Endodermal cell (in vitro differentiated cells): ENCODE data around the gene LMBR1. TPM values are rescaled to one million over a fixed set of nuclear protein-coding genes. Genes with fewer than 3 reads are reported as not detected.
"Not testable (repeated sequence)": the region's sequence is repeated elsewhere in the genome, so short reads cannot be mapped to it uniquely, and the experiment has no call there.

Experiments
- DNase-seq: peaks from one replicate; pipeline ENCODE4 v3.0.0-alpha.2; 2017
- H3K27ac ChIP-seq: 2 replicates; pipeline ENCODE4 v1.5.1; 2013; ENCODE audit warnings: mild to moderate bottlenecking, low read depth, low read length, moderate library complexity
- H3K27me3 ChIP-seq: 2 replicates; pipeline ENCODE4 v1.6.1; 2013; ENCODE audit warnings: mild to moderate bottlenecking, low read length, moderate library complexity; ENCODE audit not compliant: insufficient read depth, control insufficient read depth, poor library complexity, severe bottlenecking
- H3K36me3 ChIP-seq: 2 replicates; pipeline ENCODE4 v1.7.0; 2013; ENCODE audit warnings: mild to moderate bottlenecking, low read length, moderate library complexity; ENCODE audit not compliant: control insufficient read depth, insufficient read depth
- H3K4me1 ChIP-seq: one replicate; pipeline ENCODE4 v1.7.0; 2013; ENCODE audit warnings: low read length; ENCODE audit not compliant: control insufficient read depth, insufficient read depth
- H3K4me3 ChIP-seq: 2 replicates; pipeline ENCODE4 v1.5.1; 2013; ENCODE audit warnings: mild to moderate bottlenecking, low read length, moderate library complexity
- H3K9ac ChIP-seq: 2 replicates; pipeline ENCODE4 v1.6.1; 2013; ENCODE audit warnings: mild to moderate bottlenecking, low read length, moderate library complexity; ENCODE audit not compliant: poor library complexity, severe bottlenecking; ENCODE audit errors: extremely low read depth
- H3K9me3 ChIP-seq: 2 replicates; pipeline ENCODE4 v1.6.1; 2013; ENCODE audit warnings: mild to moderate bottlenecking, low read length, moderate library complexity; ENCODE audit not compliant: control insufficient read depth
- H3K27ac Mint-ChIP-seq: 2 replicates; pipeline ENCODE4 v1.8.0; 2020; ENCODE audit warnings: mixed read lengths
- H3K27me3 Mint-ChIP-seq: 2 replicates; pipeline ENCODE4 v1.8.0; 2021; ENCODE audit warnings: mild to moderate bottlenecking, mixed read lengths; ENCODE audit not compliant: insufficient read depth
- H3K36me3 Mint-ChIP-seq: 2 replicates; pipeline ENCODE4 v1.8.0; 2020; ENCODE audit warnings: low read depth, mixed read lengths
- H3K4me1 Mint-ChIP-seq: 2 replicates; pipeline ENCODE4 v1.8.0; 2020; ENCODE audit warnings: mixed read lengths
- H3K4me3 Mint-ChIP-seq: 2 replicates; pipeline ENCODE4 v1.8.0; 2020; ENCODE audit warnings: mild to moderate bottlenecking, moderate library complexity, mixed read lengths
- H3K9me3 Mint-ChIP-seq: 2 replicates; pipeline ENCODE4 v1.8.0; 2020; ENCODE audit warnings: mild to moderate bottlenecking, mixed read lengths
- WGBS, 2 experiments: methylation state at CpG; one replicate each; pipeline versions ENCODE4 v1.1.5 to v1.1.7; 2013; ENCODE audit warnings: missing lambda C conversion rate in 2 of 2, mixed read lengths in 1 of 2; ENCODE audit not compliant: insufficient coverage in 1 of 2, insufficient read length in 1 of 2; 5-methylcytosine and 5-hydroxymethylcytosine counted together
- total RNA-seq, 2 donors: library from RNA; stranded (reverse); fragmentation: NEBNext Ultra II Directional in 1 of 2; extraction: Animal tissue kit (Norgen Biotek cat#: 25700) in 1 of 2; gene quantifications; 2 replicates in 1 of 2; 3 replicates in 1 of 2; pipeline ENCODE4 v1.2.1, GENCODE V29; 2021
- TF ChIP-seq, protein P1 (sequence below): fragments of 200-600 bp; sonication (generic); conservative IDR thresholded peaks from 2 replicates; pipeline ENCODE4 v1.5.0; 2021; ENCODE audit warnings: antibody characterized with exemption, mild to moderate bottlenecking

Gene LMBR1
- total RNA-seq, 2 donors from 2014 or later: 80.9 to 88.3 TPM

DNA sequence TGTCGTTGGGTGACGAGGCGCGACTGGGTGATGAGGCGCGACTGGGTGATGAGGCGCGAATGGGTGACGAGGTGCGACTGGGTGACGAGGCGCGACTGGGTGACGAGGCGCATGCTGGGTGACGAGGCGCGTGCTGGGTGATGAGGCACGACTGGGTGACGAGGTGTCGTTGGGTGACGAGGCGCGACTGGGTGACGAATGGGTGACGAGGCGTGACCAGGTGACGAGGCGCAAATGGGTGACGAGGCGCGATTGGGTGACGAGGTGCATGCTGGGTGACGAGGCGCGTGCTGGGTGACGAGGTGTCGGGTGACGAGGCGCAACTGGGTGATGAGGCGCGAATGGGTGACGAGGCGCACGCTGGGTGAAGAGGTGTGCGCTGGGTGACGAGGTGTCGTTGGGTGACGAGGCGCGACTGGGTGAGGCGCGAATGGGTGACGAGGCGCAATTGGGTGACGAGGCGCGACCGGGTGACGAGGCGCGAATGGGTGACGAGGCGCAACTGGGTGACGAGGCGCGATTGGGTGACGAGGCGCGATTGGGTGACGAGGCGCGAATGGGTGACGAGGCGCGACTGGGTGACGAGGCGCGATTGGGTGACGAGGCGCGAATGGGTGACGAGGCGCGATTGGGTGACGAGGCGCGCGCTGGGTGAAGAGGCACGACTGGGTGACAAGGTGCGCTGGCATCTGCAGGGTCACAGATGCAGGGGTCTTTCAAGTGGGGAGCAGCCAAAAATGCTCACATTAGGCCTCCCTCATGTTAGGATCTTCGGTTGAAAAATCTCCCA, 48.6 kb upstream of the LMBR1 start:
- no peak overlapping the region for H3K27ac Mint-ChIP-seq
- Histone ChIP-seq H3K9ac (no peak overlapping the region), H3K4me1 (no peaks in the 10 kb centered on the region), H3K4me3 (no peak overlapping the region), H3K27ac (no peak overlapping the region), H3K9me3 (no peaks in the 10 kb centered on the region), H3K36me3 (no peaks in the 10 kb centered on the region), H3K27me3 (no peaks in the 10 kb centered on the region)
- peaks cover 21% of the 10 kb centered on the region for H3K9me3 Mint-ChIP-seq
- DNase-seq: no peak
- H3K27me3 Mint-ChIP-seq: peaks cover 46% of the 10 kb centered on the region
- no peak overlapping the region for H3K4me3 Mint-ChIP-seq
- H3K36me3 Mint-ChIP-seq: no peaks in the 10 kb centered on the region
- 91 to 95% methylated on average over 47 to 92 of the region's 92 CpGs for WGBS, 2 experiments
- TF ChIP-seq, protein P1, sequence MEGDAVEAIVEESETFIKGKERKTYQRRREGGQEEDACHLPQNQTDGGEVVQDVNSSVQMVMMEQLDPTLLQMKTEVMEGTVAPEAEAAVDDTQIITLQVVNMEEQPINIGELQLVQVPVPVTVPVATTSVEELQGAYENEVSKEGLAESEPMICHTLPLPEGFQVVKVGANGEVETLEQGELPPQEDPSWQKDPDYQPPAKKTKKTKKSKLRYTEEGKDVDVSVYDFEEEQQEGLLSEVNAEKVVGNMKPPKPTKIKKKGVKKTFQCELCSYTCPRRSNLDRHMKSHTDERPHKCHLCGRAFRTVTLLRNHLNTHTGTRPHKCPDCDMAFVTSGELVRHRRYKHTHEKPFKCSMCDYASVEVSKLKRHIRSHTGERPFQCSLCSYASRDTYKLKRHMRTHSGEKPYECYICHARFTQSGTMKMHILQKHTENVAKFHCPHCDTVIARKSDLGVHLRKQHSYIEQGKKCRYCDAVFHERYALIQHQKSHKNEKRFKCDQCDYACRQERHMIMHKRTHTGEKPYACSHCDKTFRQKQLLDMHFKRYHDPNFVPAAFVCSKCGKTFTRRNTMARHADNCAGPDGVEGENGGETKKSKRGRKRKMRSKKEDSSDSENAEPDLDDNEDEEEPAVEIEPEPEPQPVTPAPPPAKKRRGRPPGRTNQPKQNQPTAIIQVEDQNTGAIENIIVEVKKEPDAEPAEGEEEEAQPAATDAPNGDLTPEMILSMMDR: no peak
- H3K4me1 Mint-ChIP-seq: no peaks in the 10 kb centered on the region

DNA sequence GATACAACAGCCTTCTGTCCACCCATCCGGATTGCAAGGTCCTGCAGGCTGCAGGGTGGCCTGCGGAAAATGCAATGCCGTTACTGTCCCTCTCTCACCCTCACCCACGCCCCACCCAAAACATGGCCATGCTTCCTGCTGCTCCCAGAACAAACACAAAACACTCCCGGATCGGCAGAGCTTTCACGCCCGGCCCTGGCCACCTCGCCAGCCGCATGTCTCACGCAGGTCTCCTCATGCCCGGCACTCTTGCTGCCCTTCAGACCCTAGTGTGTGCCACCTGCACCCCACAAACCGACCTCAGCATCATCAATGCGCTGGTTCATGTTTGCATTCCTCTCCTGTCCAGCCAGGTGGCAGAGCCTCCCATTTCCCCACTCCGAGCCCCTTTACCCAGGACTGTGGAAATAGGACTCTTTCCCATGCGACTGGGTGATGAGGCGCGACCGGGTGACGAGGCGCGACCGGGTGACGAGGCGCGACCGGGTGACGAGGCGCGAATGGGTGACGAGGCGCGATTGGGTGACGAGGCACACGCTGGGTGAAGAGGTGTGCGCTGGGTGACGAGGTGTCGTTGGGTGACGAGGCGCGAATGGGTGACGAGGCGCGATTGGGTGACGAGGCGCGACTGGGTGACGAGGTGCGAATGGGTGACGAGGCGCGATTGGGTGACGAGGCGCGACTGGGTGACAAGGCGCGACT, 47.6 kb upstream of the LMBR1 start:
- H3K27me3 ChIP-seq: no peaks in the 10 kb centered on the region
- no peaks in the 10 kb centered on the region for H3K4me1 Mint-ChIP-seq
- H3K27ac Mint-ChIP-seq: no peak overlapping the region
- peaks cover 40% of the 10 kb centered on the region for H3K27me3 Mint-ChIP-seq
- H3K36me3 ChIP-seq: no peaks in the 10 kb centered on the region
- H3K4me3 ChIP-seq: no peak overlapping the region
- H3K36me3 Mint-ChIP-seq: no peaks in the 10 kb centered on the region
- H3K9ac ChIP-seq: no peak overlapping the region
- H3K9me3 Mint-ChIP-seq: peaks cover 21% of the 10 kb centered on the region
- 95 to 96% methylated on average over 29 to 57 of the region's 57 CpGs for WGBS, 2 experiments
- H3K27ac ChIP-seq: no peak overlapping the region
- TF ChIP-seq, protein P1: no peak
- no peak for DNase-seq
- no peaks in the 10 kb centered on the region for H3K9me3 ChIP-seq
- no peaks in the 10 kb centered on the region for H3K4me1 ChIP-seq
- H3K4me3 Mint-ChIP-seq: no peak overlapping the region

DNA sequence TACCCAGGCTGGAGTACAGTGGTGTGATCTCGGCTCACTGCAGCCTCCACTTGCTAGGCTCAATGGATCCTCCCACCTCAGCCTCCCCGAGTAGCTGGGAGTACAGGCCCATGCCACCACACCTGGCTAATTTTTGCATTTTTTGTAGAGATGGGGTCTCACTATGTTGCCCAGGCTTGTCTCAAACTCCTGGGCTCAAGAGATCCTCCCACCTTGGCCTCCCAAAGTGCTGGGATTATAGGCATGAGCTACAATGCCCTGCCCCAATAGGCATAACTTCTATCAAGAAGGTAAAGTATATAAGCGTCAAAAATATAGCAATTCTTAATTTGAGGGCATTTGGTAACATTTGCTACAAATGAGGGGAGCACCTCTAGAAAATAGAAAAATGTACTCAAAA, 43.8 kb upstream of the LMBR1 start:
- H3K27ac Mint-ChIP-seq, H3K9me3 ChIP-seq, H3K4me3 ChIP-seq, H3K4me1 ChIP-seq, H3K9ac ChIP-seq, DNase-seq, H3K4me1 Mint-ChIP-seq, H3K27ac ChIP-seq, H3K27me3 Mint-ChIP-seq, H3K36me3 ChIP-seq, H3K36me3 Mint-ChIP-seq, H3K4me3 Mint-ChIP-seq, H3K27me3 ChIP-seq: not testable (repeated sequence)
- 90 to 95% methylated on average over 2 to 3 of the region's 3 CpGs for WGBS, 2 experiments
- H3K9me3 Mint-ChIP-seq: peaks cover 16% of the 10 kb centered on the region
